HG03095 (cell line): ENCODE measurements around the gene SURF2.
A peak's percentile ranks its signal among the peaks of the same experiment; 100 is the strongest.

Experiments
- ATAC-seq: cut with Tn5 transposase; IDR thresholded peaks from one replicate; pipeline ENCODE4 v1.9.1; 2021; ENCODE audit warnings: moderate library complexity; ENCODE audit not compliant: unreplicated experiment

The SURF2 gene

DNA sequence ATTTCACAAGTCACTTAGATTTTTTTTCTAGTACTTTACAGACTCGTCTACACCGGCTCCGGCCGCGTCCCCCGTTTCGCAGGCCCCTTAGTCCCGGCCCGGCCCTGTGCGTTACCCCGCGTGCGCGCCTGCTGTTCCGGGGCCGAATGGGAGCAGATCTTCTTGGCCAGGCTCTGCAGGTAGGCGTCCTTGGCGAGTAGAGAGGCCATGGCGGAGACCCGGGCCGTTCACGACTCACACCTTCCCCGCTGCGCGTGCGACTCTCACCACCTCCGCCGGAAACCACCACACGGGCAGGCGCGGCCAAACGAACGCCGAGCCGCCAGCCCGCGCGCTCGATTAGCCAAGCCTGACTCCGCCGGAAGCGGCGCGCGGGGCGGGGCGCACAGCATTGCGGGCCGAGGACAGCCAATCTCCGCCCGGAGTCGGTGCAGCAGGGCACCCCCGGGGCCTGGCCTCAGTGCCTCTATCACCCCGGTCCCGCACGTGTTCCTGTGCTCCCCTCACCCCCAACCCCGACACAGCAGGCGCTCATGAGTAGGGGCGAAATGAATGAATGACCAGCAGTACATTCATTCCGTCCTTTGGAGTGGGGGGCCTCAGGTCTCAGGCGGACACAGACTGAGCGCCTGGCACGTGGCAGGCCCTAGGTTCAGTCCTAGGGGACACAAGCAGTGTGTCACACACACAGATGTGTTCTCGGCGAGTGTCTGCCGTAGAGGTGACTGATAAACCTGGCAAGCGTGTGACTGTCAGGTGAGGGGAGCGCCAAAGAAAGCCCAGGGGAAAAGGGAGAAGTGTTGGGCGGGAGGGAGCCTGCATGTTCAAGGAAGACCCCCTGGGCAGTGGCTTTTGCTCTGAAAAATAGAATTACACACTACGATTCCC is 20.2 kb upstream of the SURF2 start, which contains the start of gene SURF6:
SURF6 (minus strand) TSS at position 265 of the 888 bp plus-strand sequence; CDS start at position 209, 56 bp downstream.
- ATAC-seq: peak; percentile 67

GRCh38 chr9:133339641-133340040 is 16.7 kb upstream of the SURF2 start:
- ATAC-seq: no peak

DNA sequence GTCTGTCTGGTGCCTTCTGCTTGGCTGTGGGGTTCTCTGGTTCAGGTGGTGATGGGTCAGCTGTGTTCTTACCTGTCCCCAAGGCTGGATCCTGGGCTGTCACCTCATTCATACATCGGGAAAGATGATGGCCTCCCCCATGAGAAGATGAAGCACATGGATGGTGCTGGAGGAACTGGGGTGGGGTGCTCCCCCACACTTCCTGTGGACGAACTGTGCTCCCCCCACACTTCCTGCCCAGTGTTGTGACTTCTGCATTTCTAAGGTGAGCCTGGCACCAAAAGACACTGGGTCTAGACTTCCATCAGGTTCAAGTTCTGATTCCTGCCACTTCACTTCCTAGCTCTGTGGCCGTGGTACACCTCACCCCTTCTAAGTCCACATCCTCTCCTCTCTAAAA is 16.1 kb upstream of the SURF2 start:
- no peak for ATAC-seq

GRCh38 chr9:133340916-133341315 is 15.4 kb upstream of the SURF2 start:
- ATAC-seq: no peak

- ATAC-seq: no peak
Observed at GRCh38 chr9:133341369-133342068, 14.8 kb upstream of the SURF2 start.

DNA sequence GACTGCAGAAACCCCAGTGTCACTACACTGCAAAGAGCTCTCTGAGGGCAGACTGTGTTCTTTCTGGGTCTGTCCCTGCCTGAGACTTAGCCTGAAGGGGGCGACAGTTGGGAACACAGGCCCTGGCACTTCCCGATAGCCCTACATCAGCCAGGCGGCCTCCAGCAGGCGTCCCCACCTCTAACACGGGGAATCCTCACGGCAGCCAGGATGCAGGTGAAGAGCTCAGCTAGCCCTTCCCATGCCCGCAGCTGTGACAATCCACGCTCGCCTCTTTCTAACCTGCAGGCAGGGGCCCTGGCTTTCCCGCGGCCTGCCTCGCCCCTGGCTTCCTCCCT is 14.3 kb upstream of the SURF2 start:
- no peak for ATAC-seq

GRCh38 chr9:133342570-133342969 is 13.8 kb upstream of the SURF2 start:
- ATAC-seq: no peak

GRCh38 chr9:133344071-133344470 is 12.3 kb upstream of the SURF2 start:
- no peak for ATAC-seq

DNA sequence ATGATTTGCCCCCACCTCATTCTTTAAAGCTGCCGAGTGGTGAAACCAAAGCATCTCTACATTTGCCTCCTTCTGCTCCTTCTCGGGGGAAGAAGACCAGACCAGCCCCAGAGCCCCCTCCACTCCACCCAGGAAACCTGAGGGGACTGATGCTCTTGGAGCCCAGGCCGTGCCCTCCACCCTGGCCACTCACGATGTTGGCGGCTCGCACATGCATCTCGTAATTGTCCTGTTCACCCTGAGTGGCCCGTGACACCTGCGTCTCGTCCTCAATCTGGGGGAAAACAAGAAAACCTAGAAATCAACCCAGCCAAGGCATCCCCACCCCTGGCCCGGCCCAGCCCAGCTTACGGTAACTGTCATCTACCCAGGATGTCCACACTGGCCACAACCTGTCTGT is 11.4 kb upstream of the SURF2 start:
- ATAC-seq: no peak

DNA sequence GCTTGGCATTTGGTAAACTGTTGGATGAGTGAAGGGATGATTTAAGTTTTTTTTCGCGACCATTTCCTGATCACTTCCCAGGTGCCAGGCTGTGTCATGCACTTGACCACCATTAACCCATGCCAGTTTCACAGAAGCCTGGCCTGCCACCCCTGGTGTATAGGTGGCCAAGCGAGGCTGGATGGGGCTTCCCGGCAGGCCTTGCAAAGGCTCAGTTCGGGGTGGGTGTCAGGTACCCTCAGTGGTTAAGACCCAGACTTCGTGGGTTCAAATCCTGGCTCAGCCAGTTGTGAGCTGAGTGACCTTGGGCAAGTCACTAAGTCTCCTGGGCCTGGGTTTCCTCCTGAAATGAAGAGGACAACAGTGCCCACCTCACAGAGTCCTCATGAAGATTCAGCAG is 10.8 kb upstream of the SURF2 start:
- ATAC-seq: no peak

DNA sequence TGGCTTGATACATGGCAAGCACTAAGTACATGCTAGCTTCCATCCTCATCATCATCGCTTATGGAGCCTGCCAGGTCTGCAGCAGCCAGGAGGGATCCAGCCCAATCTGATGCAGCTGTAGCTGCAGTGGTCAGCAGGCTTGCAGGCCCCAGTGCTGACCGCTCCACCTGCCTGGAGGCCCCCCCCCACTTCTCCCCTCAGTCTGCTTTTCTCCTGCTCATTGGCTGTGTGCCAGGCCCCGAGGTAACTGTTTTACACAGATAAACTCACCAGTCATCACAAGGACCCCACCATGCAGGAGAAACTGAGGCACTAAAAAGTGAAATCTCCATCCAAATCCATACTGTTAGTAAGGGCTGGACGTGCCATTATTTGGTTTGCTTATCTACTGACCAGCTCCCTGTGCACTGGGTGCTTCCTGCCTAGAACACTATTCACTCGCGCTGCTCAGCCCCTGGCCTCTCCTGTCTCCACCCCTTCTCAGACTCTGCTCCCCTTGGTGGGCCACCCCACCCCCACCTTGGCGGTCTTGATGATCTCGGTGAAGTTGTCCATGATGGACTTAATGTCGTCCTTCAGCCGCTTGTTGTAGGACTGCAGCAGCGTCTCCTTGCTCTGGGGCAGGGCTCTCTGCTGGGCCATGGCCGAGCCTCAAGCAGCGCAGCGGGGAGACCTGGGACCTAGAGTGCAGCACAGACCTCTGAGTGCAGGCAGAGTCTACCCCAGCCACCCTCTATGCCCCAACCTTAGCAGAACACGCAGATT is 10.1 kb upstream of the SURF2 start:
- ATAC-seq: no peak

- peak; percentile 32 for ATAC-seq
Observed at GRCh38 chr9:133347515-133347984, 8.8 kb upstream of the SURF2 start.

GRCh38 chr9:133347985-133348717 is 8.2 kb upstream of the SURF2 start, which contains the start of the genes MED22 and RPL7A:
Gene MED22, minus strand, starts transcription at chr9:133348131. Its CDS starts 1,469 bp downstream, at chr9:133346662.
Gene RPL7A, plus strand, starts transcription at chr9:133348218. Its CDS starts 26 bp downstream, at chr9:133348244.
- ATAC-seq: peak; percentile 70

DNA sequence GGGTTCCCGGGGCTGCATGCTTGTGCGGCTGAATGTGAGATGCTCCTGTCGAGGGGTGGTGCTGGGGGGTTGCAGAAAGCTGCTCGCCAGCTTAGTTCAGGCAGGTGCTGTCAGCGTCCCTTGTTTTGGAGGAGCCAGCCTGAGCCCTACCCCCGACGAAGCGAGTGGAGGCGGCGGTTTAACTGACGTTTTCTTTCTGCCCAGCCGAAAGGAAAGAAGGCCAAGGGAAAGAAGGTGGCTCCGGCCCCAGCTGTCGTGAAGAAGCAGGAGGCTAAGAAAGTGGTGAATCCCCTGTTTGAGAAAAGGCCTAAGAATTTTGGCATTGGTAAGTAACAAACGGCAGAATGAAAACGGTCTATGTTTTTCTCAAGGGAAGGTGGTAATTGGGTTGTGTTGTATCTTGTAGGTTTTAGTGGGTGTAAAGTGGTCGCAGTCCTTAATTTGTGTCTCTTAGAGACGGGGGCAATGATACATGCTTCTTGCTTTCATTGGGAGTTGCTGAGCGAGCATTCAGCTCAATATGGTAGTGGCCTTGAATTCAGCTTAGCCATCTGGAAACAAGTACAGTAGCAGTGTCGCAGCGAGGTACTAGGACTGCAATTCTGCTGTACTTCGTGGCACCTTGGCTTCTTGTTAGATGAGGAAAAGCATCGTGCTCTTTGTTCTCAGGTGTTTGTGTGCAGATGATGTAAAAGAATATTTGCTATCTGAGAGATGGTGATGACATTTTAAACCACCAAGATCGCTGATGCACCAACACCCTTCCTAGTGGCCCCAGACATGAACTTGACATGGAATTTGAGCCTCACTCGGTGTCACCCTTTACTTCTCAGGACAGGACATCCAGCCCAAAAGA is 7.4 kb upstream of the SURF2 start:
- ATAC-seq: no peak

DNA sequence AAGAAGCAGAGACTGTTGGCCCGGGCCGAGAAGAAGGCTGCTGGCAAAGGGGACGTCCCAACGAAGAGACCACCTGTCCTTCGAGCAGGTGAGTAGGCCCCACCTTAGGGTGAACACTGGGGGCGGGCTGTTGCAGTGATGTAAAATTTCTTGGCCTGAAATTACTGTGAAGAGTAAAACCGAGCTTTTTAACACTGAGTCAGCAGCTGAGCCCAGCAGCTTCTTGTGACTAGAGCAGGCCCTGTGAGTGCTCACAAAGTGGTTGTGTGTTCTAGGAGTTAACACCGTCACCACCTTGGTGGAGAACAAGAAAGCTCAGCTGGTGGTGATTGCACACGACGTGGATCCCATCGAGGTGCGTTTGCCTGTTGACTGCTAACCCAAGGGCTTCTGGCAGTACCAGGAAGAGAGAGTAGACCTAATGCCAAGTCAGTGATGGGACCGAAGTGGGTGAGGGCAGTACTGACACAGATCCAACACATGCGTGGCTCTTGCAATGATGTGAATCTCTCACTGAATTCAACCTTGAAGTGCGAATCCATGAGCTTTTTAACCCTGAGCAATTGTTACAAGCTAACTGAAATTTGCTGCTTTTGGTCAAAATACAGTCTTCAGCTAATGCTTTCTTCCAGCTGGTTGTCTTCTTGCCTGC is 6.3 kb upstream of the SURF2 start:
- ATAC-seq: no peak

GRCh38 chr9:133351526-133351907 is 4.8 kb upstream of the SURF2 start:
- no peak for ATAC-seq

DNA sequence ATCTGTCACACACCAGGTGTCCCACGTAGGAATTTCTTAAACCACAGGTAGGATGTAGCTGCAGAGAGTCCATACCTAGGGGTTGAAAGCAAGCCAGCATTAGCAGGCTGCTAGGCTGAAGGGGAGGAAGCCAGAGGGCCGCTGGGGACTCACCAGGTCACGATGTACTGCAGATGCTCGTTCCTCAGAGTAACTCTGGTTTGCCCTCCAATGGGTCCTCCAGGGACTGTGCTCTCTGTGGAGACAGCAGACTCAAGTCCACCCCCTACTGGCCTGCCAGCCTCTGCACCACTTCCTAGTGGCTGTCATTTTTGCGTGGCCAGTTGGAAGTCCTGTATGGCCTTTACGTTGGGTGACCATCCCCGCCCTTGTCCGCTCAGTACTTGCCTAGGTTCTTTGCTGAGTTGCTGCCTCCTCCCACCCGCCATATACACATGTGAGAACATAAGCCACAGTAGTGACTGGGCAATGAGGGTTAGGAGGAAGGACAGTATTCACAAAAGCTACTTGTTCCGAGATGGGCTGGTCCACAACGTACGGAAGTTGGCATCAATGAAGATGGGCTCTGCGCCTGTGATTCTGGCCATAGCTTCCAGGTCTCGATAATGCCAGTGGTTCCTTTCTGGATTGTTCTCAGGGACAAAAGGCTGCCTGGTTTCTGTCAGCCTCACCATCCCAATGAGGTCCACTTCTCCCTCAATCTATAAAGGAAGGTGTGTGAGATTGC is 4.3 kb upstream of the SURF2 start:
- ATAC-seq: no peak

GRCh38 chr9:133352635-133353340 is 3.6 kb upstream of the SURF2 start:
- no peak for ATAC-seq
